ENCODE data around the gene PDE4C.

DNA sequence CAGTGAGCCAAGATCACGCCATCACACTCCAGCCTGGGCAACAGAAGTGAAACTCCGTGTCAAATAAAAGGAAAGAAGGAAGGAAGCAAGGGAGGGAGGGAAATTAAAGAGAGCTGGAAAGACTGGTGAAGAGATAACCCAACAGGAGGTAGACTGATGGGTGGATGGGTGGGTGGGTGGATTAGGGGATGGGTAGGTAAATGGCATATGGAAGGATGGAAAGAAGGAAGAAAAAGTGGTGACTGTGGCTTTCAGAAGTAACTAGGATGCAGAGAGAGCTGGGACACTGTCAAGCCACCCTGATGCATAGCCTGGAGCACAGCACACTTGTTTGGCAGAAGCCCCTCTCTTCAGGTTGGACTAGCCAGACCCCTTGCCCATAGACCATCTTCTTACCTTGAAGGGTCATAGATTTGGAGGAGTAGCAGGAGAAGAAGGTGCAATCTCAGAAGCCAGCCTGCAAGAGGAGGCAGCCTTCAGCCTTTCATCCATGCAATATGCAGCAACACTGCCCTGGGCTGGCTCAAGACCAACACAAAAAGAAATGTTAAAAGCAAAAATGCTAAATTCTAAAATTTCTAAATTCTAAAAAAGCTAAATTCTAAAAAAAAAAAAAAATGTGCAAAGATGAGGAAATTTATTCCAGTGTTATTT, 43.0 kb upstream of the PDE4C start:
- TF ChIP-seq, protein P1, sequence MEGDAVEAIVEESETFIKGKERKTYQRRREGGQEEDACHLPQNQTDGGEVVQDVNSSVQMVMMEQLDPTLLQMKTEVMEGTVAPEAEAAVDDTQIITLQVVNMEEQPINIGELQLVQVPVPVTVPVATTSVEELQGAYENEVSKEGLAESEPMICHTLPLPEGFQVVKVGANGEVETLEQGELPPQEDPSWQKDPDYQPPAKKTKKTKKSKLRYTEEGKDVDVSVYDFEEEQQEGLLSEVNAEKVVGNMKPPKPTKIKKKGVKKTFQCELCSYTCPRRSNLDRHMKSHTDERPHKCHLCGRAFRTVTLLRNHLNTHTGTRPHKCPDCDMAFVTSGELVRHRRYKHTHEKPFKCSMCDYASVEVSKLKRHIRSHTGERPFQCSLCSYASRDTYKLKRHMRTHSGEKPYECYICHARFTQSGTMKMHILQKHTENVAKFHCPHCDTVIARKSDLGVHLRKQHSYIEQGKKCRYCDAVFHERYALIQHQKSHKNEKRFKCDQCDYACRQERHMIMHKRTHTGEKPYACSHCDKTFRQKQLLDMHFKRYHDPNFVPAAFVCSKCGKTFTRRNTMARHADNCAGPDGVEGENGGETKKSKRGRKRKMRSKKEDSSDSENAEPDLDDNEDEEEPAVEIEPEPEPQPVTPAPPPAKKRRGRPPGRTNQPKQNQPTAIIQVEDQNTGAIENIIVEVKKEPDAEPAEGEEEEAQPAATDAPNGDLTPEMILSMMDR (IDR thresholded peaks at IDR 0.05) = no peak
- no peak for TF ChIP-seq ZFX (IDR thresholded peaks at IDR 0.05; ENCODE audit: borderline replicate concordance)

All from 22Rv1 (cell line).